Inflammatory macrophage treated with lipopolysaccharide for 4 hours (primary cell): Measurements from ENCODE around the gene IFNAR2.

ENCODE experiments used
- DNase-seq: peaks from one replicate; pipeline ENCODE4 v3.0.0-alpha.2; 2020

IFNAR2 gene

DNA sequence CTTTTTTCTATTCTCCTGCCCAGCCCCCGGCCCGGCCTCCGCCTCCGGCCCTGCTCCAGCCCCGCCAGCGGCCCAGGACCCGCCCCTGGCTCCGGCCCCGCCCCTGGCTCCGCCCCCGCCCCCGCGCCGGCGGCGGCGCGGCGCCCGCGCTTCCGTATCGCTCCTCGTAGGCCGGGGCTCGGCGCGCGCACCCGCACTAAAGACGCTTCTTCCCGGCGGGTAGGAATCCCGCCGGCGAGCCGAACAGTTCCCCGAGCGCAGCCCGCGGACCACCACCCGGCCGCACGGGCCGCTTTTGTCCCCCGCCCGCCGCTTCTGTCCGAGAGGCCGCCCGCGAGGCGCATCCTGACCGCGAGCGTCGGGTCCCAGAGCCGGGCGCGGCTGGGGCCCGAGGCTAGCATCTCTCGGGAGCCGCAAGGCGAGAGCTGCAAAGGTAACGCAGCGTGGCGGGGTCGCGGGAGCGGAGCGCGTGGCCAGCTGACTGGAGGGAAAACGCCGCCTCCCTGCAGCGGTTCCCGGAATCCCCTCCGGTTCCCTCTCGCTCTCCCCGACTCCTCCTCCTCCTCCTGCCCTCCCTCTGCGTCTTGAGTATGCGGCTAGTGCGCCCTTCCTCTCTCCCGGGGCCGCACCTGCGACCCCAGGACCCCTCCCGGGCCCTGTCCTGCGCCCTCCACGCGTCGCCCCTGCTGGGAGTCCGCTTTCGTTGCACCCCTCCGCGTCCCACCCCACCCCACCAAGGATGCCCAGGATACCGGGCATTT lies at the start of gene IFNAR2:
Gene IFNAR2, plus strand, starts transcription at position 155 of the 761 bp plus-strand sequence. CDS start 11,985 bp downstream, outside the sequence.
- DNase-seq: peak; percentile 76

- DNase-seq: no peak
These were observed 43.9 kb upstream of the IFNAR2 start for GRCh38 chr21:33185852-33186251.

- DNase-seq: no peak
These were observed 42.5 kb upstream of the IFNAR2 start for GRCh38 chr21:33187276-33187675.

DNA sequence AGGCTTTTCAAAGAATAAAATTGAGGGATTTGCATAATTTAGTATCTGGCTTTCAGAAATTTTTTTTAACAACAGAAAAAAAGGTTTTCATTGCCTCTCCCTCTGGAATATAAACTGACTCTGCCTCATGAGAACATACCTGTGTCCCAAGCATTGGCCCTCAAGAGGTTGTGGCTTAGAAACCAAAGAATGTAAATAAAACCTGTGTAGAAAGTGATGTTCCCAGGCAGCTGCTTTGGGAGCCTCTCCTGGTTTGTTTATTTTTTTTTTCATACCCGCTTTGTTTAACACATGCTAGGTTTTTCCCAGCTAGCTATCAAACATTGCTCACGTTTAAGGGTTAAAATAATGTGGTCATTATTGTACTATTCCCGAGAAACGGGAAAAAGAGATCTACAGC lies 40.5 kb upstream of the IFNAR2 start:
- no peak for DNase-seq

DNA sequence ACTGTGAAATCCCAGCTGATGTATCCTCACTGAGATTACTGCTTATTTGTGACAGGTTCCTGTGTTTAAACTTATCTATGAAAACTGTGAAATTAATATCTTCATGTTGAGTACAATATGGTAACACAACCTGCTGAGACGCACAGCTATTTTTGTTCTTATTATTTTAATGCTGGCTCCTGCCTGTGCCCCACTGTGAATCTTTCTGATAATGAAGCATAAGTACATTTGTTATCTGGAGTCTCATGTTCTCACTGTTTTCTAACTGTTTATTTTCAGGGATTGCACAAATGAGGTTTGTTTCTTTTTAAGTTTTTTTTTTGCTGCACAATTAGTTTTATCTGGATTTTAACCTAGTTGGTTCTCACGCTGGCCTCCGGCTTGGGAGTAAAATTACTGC lies 39.9 kb upstream of the IFNAR2 start:
- no peak for DNase-seq

GRCh38 chr21:33196941-33197374 lies 32.8 kb upstream of the IFNAR2 start:
- DNase-seq: peak; percentile 59

DNA sequence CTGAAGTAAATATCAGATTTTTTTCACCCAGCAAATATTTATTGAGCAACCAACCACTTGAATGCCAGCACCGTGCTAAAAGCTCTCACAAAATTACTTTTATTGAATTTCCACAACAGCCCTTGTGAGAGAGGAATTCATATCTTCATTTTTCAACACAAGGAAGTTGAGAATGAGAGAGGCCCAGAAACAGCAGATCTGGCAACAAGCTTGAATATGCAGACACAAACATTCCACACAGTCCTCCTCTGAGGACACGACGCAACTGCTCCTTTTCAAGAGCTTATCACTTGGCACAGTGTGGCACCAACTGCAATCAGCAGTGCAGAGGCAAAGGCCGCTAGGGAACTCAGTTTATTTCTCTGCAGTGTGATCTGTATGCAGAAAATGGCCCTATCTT lies 32.2 kb upstream of the IFNAR2 start:
- no peak for DNase-seq

DNA sequence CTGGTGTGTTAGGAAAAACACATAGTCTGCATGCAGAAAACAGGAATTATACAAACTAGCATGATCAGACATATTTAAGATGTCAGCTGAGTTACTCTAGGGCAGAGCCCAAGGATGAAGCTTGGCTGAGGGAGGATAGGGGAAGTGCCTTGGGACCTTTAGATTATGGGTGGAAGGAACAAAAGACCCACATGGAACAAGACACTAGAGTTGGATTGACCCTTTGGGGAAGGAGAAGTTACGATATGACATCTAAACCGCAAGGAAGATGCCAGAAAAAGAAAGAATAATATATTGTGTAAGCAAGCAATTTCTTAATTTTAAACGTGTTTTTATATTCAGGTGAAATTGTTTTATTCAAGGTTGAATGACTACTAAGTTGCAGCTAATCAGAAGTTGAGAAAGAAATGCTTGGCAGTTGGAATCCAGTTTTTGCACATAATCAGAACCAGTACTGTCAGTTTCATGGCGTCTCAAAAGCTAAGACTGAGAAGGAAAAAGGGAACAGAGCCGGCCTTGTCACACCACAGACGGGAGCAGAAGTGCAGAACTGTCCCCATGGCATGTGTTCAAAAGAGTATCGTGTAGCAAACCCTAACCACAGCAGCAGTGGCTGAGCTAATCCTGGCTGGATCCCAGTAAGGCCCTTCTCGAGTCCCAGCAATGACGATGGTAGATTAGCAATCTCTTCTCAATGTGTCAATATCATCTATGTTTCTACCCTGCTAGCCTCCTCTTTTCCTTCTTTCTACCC lies 31.2 kb upstream of the IFNAR2 start:
- peak; percentile 97 for DNase-seq

DNA sequence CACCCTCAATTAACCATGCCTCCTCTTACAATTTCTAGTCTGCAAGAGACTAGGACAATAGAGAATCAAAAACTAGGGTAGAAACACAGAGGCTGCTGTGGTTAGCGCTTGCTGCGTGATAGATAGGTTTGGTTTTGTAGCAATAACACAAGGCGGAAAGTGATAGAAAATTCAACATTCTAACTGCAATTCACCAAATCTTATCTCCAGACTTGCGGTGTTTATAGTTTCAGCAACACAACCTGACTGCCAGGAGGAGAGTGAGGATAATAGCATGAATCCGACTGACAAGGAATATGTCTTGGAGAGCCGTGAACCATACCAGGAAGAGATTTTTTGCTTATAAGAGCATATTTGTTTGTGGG lies 30.7 kb upstream of the IFNAR2 start:
- DNase-seq: no peak

DNA sequence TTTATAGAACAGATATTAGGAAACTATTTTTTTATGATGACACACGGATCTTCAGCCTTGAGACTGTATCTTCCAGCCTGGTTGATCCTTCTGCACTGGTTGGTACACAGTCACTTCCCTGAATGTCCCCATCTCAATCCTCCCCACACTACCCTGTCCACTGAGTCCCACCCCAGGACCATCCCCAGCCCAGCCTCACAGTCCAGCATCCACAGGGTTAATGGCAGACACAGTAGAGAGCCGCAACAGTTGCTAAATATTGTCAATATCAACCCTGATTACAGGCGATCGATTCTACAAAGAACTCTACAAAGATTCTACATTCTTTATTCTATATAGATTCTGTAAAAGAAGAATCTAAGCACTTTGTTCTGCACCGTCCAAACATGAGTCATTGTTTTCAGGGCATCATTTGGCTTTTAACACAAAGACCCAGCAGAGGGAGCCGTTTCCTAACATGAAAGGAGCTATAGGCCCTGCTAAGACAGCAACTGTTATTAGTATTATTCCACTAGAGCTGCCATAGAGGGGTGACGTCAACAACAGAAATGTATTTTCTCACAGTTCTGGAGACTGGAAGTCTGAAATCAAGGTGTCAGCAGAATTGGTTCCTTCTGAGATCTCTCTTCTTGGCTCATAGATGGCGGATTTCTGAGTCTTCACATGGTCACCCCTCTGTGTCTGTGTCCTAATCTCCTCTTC lies 30.1 kb upstream of the IFNAR2 start:
- DNase-seq: peak; percentile 99

DNA sequence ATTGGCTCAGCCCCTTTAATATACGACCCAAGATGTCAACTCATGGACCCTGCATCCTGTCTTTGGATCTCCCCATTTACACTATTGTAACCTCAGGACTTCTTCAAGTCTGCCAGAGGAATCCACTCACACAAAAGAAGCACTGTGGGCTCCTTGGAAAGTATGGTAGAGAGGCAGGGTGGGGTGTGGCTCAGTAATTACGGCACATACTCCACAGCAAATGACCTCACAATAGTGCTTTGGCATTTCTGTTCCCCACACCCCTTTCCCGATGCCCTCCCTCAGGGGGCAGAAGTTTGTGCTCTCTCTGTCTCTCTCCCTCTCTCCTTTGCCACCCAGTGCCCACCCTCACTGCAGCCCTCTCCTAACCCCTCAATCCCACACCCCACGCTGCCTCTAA lies 27.8 kb upstream of the IFNAR2 start:
- no peak for DNase-seq

- peak; percentile 47 for DNase-seq
These were observed 27.0 kb upstream of the IFNAR2 start for GRCh38 chr21:33202464-33203363.

DNA sequence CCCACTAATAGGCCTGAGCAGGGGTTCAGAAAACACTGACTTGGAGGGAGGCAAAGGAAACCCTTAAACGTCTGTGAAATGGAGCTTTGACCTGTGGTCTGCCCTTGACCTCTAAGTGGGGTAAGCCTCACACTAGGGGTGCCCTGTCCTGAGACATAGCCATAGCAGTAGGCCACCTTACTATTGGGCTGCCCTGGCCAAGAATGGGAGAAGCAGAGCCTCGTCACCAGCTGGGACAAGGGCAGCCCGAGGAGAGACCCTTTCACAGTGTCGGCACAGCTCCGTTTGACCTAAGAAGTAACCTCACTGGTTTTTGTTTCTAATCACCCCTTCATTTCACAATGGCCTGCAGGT lies 26.4 kb upstream of the IFNAR2 start:
- no peak for DNase-seq

- peak; percentile 80 for DNase-seq
These were observed 24.3 kb upstream of the IFNAR2 start for GRCh38 chr21:33205476-33205875.

- DNase-seq: peak; percentile 64
These were observed 22.9 kb upstream of the IFNAR2 start for GRCh38 chr21:33206771-33207281.

- no peak for DNase-seq
These were observed 22.1 kb upstream of the IFNAR2 start for GRCh38 chr21:33207449-33208149.

GRCh38 chr21:33208534-33208933 lies 21.2 kb upstream of the IFNAR2 start:
- no peak for DNase-seq

DNA sequence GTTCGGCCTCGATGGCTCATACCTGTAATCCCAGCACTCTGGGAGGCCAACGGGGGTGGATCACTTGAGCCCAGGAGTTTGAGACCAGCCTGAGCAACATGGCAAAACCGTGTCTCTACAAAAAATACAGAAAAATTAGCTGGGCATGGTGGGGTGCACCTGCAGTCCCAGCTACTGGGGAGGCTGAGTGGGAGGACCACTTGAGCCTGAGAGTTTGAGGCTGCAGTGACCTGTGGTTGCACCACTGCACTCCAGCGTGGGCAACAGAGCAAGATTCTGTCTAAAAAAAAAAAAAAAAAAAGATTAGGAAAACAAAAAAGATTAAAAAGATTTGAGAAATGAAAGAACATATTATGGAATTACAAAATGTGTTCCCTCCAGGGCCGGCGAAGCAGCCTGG lies 18.4 kb upstream of the IFNAR2 start:
- DNase-seq: no peak

DNA sequence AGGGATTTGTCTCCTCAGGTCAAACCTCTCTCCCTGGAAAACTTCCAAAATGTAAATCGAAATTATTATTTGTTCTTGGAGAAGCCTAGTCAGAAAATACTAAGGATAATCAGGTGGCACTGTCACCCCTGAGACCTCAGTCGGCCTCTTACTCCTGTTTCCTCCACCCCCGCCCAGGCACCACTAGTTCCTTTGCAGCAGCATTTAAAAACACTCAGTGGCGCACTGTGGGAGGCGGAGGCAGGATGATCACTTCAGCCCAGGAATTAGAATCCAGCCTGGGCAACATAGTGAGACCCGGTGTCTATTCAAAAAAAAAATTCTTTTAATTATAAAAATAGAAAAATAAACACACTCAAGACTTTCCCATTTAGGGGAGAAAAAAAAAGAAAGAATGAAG lies 18.0 kb upstream of the IFNAR2 start:
- DNase-seq: no peak

- peak; percentile 29 for DNase-seq
These were observed 17.4 kb upstream of the IFNAR2 start for GRCh38 chr21:33212159-33212851.

DNA sequence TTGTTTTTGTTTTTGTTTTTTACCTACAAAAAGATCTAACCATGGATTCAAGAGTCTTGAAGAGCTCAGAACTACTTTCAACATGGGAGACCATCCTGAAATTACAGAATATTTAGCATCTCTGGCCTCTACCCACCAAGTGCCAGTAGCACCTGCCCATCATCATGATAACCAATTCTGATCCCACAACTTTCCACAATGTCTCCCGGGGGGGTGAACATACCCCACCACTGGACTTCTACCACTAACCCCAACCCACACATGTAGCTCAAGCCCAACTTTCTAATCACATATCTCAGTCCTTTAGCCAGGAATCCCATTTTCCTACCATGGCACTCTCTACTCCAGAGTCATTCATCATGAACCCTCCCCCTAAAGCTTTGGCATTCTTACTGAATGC lies 15.7 kb upstream of the IFNAR2 start:
- DNase-seq: no peak
